ENCODE results near the gene BSG.

Gene BSG

DNA sequence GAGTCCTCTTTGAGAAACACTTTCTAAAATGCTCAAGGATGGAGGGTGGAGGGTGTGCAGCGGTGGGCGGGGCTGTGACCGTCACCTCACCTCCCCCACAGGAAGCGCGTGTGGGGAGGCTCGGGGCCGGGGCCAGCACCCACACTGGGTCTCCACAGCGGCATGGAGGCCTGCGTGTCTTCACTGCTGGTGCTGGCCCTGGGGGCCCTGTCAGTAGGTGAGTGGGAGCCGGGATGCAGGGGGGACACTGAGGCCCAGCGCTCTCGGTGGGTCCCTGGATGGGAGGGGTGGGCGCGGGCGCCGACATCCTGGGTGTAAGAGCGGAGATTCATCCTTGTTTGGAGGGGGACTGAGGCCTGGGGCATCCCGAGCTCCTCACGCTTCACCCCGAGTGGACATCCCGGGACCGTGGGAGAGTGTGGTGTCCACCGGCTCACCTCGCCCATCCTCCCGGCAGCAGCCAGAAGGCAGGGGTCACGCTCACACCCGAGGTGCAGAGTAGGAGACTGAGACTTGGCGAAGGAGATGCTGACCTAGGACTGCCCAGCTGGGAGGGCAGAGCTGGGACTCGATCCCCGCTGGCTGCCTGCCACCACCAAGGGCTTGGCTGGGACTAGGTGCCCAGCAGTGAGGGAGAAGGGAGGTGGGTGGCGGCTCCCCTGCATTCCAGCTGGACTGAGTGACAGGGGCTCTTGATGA, 28.3 kb upstream of the BSG start, which contains the start of gene GZMM:
Gene GZMM, plus strand, starts transcription at position 144 of the 699 bp plus-strand sequence. Its CDS starts 19 bp downstream, at position 163.
- Histone ChIP-seq H3K79me1 (ENCODE audit: low read length) (no peaks in the 10 kb centered on the region), H2BK12ac (ENCODE audit: low read length) (no peak within 1 kb of the TSS), H3K4me1 (ENCODE audit: control insufficient read depth in 1 of 2, insufficient read depth in 2 of 2, low read length in 2 of 2) (no peaks in the 10 kb centered on the region), H3K18ac (ENCODE audit: low read length) (no peak within 1 kb of the TSS), H3K9me3 (ENCODE audit: insufficient read depth, low read depth, low read length) (no peaks in the 10 kb centered on the region), H2BK120ac (ENCODE audit: insufficient read depth, low read length, poor library complexity) (no peak within 1 kb of the TSS), H3K9ac (ENCODE audit: low read length) (no peak within 1 kb of the TSS), H3K27ac (ENCODE audit: low read depth, low read length) (no peak within 1 kb of the TSS), H3K4ac (ENCODE audit: low read depth, low read length) (no peak within 1 kb of the TSS), H3K79me2 (ENCODE audit: control insufficient read depth, insufficient read depth, low read length, poor library complexity) (no peaks in the 10 kb centered on the region), H2AFZ (ENCODE audit: insufficient read depth, low read length, poor library complexity) (no peak within 1 kb of the TSS), H4K12ac (ENCODE audit: low read depth, low read length) (no peak within 1 kb of the TSS), H3K27me3 (ENCODE audit: insufficient read depth, low read length) (no peaks in the 10 kb centered on the region), H2AK5ac (ENCODE audit: low read length) (no peak within 1 kb of the TSS), H3K36me3 (ENCODE audit: control insufficient read depth in 1 of 2, insufficient read depth in 2 of 2, low read length in 2 of 2) (peaks cover 26 to 30% of the 10 kb centered on the region in 2 experiments), H4K8ac (ENCODE audit: low read depth, low read length) (no peak within 1 kb of the TSS), H3K23ac (ENCODE audit: low read length) (no peak within 1 kb of the TSS), H2BK5ac (ENCODE audit: low read depth, low read length, poor library complexity) (no peak within 1 kb of the TSS), H3K14ac (ENCODE audit: low read length) (no peak within 1 kb of the TSS), H3K4me3 (ENCODE audit: low read depth, low read length) (no peak within 1 kb of the TSS), H3K4me2 (ENCODE audit: low read length) (no peak within 1 kb of the TSS), H4K91ac (ENCODE audit: low read depth, low read length) (no peak within 1 kb of the TSS)
- DNase-seq: no peak
- no CpG with 5 or more reads among the region's 31 CpGs for WGBS (ENCODE audit: extremely low coverage, insufficient coverage, insufficient read length)

DNA sequence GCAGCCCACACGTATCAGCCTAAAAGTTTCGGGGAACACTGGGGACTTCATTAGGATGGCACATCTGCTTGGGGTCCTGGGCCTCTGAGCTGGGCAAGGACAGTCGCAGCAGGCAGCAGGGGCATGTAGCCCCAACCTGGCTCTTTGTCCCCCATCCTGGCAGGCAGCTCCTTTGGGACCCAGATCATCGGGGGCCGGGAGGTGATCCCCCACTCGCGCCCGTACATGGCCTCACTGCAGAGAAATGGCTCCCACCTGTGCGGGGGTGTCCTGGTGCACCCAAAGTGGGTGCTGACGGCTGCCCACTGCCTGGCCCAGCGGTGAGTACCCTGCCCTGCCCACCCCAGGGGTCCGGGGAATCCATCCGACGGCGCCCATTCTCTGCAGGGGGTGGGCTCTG, 25.3 kb upstream of the BSG start:
- no CpG with 5 or more reads among the region's 15 CpGs for WGBS (ENCODE audit: extremely low coverage, insufficient coverage, insufficient read length)
- H3K27me3 ChIP-seq (ENCODE audit: insufficient read depth, low read length): no peaks in the 10 kb centered on the region
- no peaks in the 10 kb centered on the region for H3K4me1 ChIP-seq (ENCODE audit: control insufficient read depth in 1 of 2, insufficient read depth in 2 of 2, low read length in 2 of 2)
- H4K12ac ChIP-seq (ENCODE audit: low read depth, low read length): no peak overlapping the region
- H2AK5ac ChIP-seq (ENCODE audit: low read length): no peak overlapping the region
- H3K79me1 ChIP-seq (ENCODE audit: low read length): no peaks in the 10 kb centered on the region
- no peak overlapping the region for H2BK120ac ChIP-seq (ENCODE audit: insufficient read depth, low read length, poor library complexity)
- no peaks in the 10 kb centered on the region for H3K9me3 ChIP-seq (ENCODE audit: insufficient read depth, low read depth, low read length)
- H3K4me3 ChIP-seq (ENCODE audit: low read depth, low read length): no peak overlapping the region
- no peak overlapping the region for H3K27ac ChIP-seq (ENCODE audit: low read depth, low read length)
- H3K9ac ChIP-seq (ENCODE audit: low read length): no peak overlapping the region
- H3K4ac ChIP-seq (ENCODE audit: low read depth, low read length): no peak overlapping the region
- no peak overlapping the region for H2BK5ac ChIP-seq (ENCODE audit: low read depth, low read length, poor library complexity)
- H3K23ac ChIP-seq (ENCODE audit: low read length): no peak overlapping the region
- DNase-seq: no peak
- peaks cover 5 to 8% of the 10 kb centered on the region in 2 experiments for H3K36me3 ChIP-seq (ENCODE audit: control insufficient read depth in 1 of 2, insufficient read depth in 2 of 2, low read length in 2 of 2)
- H4K8ac ChIP-seq (ENCODE audit: low read depth, low read length): no peak overlapping the region
- H3K79me2 ChIP-seq (ENCODE audit: control insufficient read depth, insufficient read depth, low read length, poor library complexity): no peaks in the 10 kb centered on the region
- no peak overlapping the region for H4K91ac ChIP-seq (ENCODE audit: low read depth, low read length)
- H3K14ac ChIP-seq (ENCODE audit: low read length): no peak overlapping the region
- no peak overlapping the region for H2AFZ ChIP-seq (ENCODE audit: insufficient read depth, low read length, poor library complexity)
- H3K18ac ChIP-seq (ENCODE audit: low read length): no peak overlapping the region
- H2BK12ac ChIP-seq (ENCODE audit: low read length): no peak overlapping the region
- H3K4me2 ChIP-seq (ENCODE audit: low read length): no peak overlapping the region

DNA sequence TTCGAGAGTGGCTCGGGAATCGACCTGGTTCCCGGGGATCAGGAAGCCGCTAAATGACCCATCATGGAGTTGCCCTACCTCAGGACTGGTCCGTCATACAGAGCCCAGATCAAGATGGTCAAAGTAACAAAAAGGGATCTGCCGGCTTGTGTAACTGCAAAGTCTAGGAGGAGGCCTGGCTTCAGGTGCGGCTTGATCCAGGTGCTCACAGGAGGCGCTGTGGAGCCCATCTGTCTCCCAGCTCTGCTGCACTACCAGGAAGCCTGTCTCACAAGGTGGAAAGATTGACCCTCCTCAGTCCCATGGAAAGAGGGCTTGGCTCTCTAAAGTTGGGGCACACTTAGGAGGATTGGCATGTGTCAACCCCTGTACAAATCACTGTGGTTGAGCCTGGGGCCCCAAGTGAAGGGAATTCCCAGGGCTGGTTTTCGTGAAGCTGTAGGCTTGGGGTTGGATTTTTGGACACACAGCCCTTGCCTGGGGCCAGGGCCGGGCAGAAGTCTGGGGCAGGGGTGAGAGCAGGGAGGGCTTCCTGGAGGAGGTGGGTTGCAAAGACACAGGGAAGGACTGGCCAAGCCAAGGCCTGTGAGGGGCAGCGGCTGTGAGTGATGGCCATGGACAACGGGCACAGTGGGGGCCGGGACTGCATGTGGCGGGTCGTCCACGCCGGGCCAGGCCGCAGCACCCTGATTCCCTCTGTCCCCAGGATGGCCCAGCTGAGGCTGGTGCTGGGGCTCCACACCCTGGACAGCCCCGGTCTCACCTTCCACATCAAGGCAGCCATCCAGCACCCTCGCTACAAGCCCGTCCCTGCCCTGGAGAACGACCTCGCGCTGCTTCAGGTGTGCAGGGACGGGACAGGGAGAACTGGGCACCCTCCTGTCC, 24.3 kb upstream of the BSG start:
- Histone ChIP-seq H2BK12ac (ENCODE audit: low read length) (no peak overlapping the region), H2BK5ac (ENCODE audit: low read depth, low read length, poor library complexity) (no peak overlapping the region), H3K79me1 (ENCODE audit: low read length) (no peaks in the 10 kb centered on the region), H3K23ac (ENCODE audit: low read length) (no peak overlapping the region), H3K4me1 (ENCODE audit: control insufficient read depth in 1 of 2, insufficient read depth in 2 of 2, low read length in 2 of 2) (no peaks in the 10 kb centered on the region), H3K4me3 (ENCODE audit: low read depth, low read length) (no peak overlapping the region), H2AFZ (ENCODE audit: insufficient read depth, low read length, poor library complexity) (no peak overlapping the region), H3K9ac (ENCODE audit: low read length) (no peak overlapping the region), H3K4me2 (ENCODE audit: low read length) (no peak overlapping the region), H3K18ac (ENCODE audit: low read length) (no peak overlapping the region), H4K8ac (ENCODE audit: low read depth, low read length) (no peak overlapping the region), H3K14ac (ENCODE audit: low read length) (no peak overlapping the region), H3K79me2 (ENCODE audit: control insufficient read depth, insufficient read depth, low read length, poor library complexity) (no peaks in the 10 kb centered on the region), H2BK120ac (ENCODE audit: insufficient read depth, low read length, poor library complexity) (no peak overlapping the region), H3K27me3 (ENCODE audit: insufficient read depth, low read length) (no peaks in the 10 kb centered on the region), H3K4ac (ENCODE audit: low read depth, low read length) (no peak overlapping the region), H2AK5ac (ENCODE audit: low read length) (no peak overlapping the region), H3K27ac (ENCODE audit: low read depth, low read length) (no peak overlapping the region), H4K12ac (ENCODE audit: low read depth, low read length) (no peak overlapping the region), H3K9me3 (ENCODE audit: insufficient read depth, low read depth, low read length) (no peaks in the 10 kb centered on the region), H4K91ac (ENCODE audit: low read depth, low read length) (no peak overlapping the region), H3K36me3 (ENCODE audit: control insufficient read depth in 1 of 2, insufficient read depth in 2 of 2, low read length in 2 of 2) (peaks cover 0 to 2% of the 10 kb centered on the region in 2 experiments)
- peak in 1 of 2 donors; percentile 41 for DNase-seq
- WGBS (ENCODE audit: extremely low coverage, insufficient coverage, insufficient read length): no CpG with 5 or more reads among the region's 26 CpGs

DNA sequence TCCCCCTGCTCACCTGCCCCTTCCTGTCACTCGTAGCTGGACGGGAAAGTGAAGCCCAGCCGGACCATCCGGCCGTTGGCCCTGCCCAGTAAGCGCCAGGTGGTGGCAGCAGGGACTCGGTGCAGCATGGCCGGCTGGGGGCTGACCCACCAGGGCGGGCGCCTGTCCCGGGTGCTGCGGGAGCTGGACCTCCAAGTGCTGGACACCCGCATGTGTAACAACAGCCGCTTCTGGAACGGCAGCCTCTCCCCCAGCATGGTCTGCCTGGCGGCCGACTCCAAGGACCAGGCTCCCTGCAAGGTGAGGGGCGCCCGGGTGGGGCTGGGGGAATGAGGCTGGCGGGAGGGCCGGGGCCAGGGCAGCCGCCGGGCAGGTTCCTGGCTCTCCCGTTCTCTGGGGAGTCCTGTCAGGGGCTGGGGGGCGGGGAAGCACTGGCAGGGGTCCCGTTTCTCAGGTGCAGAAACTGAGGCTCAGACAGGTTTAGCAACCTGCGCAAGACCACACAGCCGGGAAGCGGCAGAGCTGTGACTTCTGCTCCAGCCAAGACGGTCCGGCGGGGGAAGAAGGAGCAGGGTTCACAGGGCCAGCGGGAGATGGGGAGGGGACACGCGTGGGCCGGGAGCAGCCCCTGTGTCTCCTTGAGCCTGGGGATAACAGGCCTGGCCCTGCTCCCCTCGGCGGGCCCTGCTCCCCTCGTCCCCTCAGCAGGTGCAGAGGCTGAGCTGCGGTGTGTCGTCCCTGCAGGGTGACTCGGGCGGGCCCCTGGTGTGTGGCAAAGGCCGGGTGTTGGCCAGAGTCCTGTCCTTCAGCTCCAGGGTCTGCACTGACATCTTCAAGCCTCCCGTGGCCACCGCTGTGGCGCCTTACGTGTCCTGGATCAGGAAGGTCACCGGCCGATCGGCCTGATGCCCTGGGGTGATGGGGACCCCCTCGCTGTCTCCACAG, 23.2 kb upstream of the BSG start:
- Histone ChIP-seq H3K4me2 (ENCODE audit: low read length) (no peak overlapping the region), H3K79me2 (ENCODE audit: control insufficient read depth, insufficient read depth, low read length, poor library complexity) (no peaks in the 10 kb centered on the region)
- WGBS (ENCODE audit: extremely low coverage, insufficient coverage, insufficient read length): no CpG with 5 or more reads among the region's 52 CpGs

More for the DNA sequence above, 23.2 kb upstream of the BSG start:
- H3K4me3 ChIP-seq (ENCODE audit: low read depth, low read length): no peak overlapping the region
- no peak overlapping the region for H3K4ac ChIP-seq (ENCODE audit: low read depth, low read length)
- H3K4me1 ChIP-seq (ENCODE audit: control insufficient read depth in 1 of 2, insufficient read depth in 2 of 2, low read length in 2 of 2): no peaks in the 10 kb centered on the region
- H2AFZ ChIP-seq (ENCODE audit: insufficient read depth, low read length, poor library complexity): no peak overlapping the region
- no peak overlapping the region for H2BK120ac ChIP-seq (ENCODE audit: insufficient read depth, low read length, poor library complexity)
- H3K18ac ChIP-seq (ENCODE audit: low read length): no peak overlapping the region
- H4K12ac ChIP-seq (ENCODE audit: low read depth, low read length): no peak overlapping the region
- no peak overlapping the region for H4K8ac ChIP-seq (ENCODE audit: low read depth, low read length)
- no peak overlapping the region for H2BK12ac ChIP-seq (ENCODE audit: low read length)
- no peak overlapping the region for H3K27ac ChIP-seq (ENCODE audit: low read depth, low read length)
- no peaks in the 10 kb centered on the region for H3K9me3 ChIP-seq (ENCODE audit: insufficient read depth, low read depth, low read length)
- no peak overlapping the region for H3K14ac ChIP-seq (ENCODE audit: low read length)
- H3K36me3 ChIP-seq (ENCODE audit: control insufficient read depth in 1 of 2, insufficient read depth in 2 of 2, low read length in 2 of 2): no peaks in the 10 kb centered on the region
- H3K79me1 ChIP-seq (ENCODE audit: low read length): no peaks in the 10 kb centered on the region
- DNase-seq: peak; percentile 65 to 77
- H3K27me3 ChIP-seq (ENCODE audit: insufficient read depth, low read length): no peaks in the 10 kb centered on the region
- H4K91ac ChIP-seq (ENCODE audit: low read depth, low read length): no peak overlapping the region
- H3K23ac ChIP-seq (ENCODE audit: low read length): no peak overlapping the region
- no peak overlapping the region for H2BK5ac ChIP-seq (ENCODE audit: low read depth, low read length, poor library complexity)
- no peak overlapping the region for H2AK5ac ChIP-seq (ENCODE audit: low read length)
- no peak overlapping the region for H3K9ac ChIP-seq (ENCODE audit: low read length)

Measured in trophoblast cell (in vitro differentiated cells and primary cell).